ELR (cell line): Measurements from ENCODE around the gene COL11A2.
A peak's percentile ranks its signal among the peaks of the same experiment; 100 is the strongest.
"Not testable (repeated sequence)": the region's sequence is repeated elsewhere in the genome, so short reads cannot be mapped to it uniquely, and the experiment has no call there.

Source experiments
- DNase-seq: peaks from one replicate; pipeline ENCODE4 v3.0.0-alpha.2; 2015; ENCODE audit warnings: low read depth

COL11A2 gene

GRCh38 chr6:33156561-33156960 lies 35.7 kb downstream of the COL11A2 start:
- DNase-seq = no peak

GRCh38 chr6:33154349-33154748 lies 37.9 kb downstream of the COL11A2 start:
- no peak for DNase-seq

GRCh38 chr6:33151050-33151449 lies 41.2 kb downstream of the COL11A2 start:
- DNase-seq = no peak

- not testable (repeated sequence) for DNase-seq
Observed at GRCh38 chr6:33150560-33150959, 41.7 kb downstream of the COL11A2 start.

GRCh38 chr6:33147807-33148666 lies 44.2 kb downstream of the COL11A2 start:
- peak; percentile 64 for DNase-seq

- DNase-seq = no peak
Observed at GRCh38 chr6:33144373-33144772, 47.9 kb downstream of the COL11A2 start.

GRCh38 chr6:33143113-33143770 lies 49.0 kb downstream of the COL11A2 start:
- no peak for DNase-seq

GRCh38 chr6:33142501-33143070 lies 49.7 kb downstream of the COL11A2 start:
- DNase-seq = no peak

- no peak for DNase-seq
Observed at GRCh38 chr6:33140556-33140955, 51.7 kb downstream of the COL11A2 start.

GRCh38 chr6:33139596-33140206 lies 52.6 kb downstream of the COL11A2 start:
- DNase-seq = no peak

GRCh38 chr6:33136310-33136900 lies 55.9 kb downstream of the COL11A2 start:
- no peak for DNase-seq

GRCh38 chr6:33132081-33132524 lies 60.2 kb downstream of the COL11A2 start:
- DNase-seq = no peak

- no peak for DNase-seq
Observed at GRCh38 chr6:33128318-33128717, 63.9 kb downstream of the COL11A2 start.

GRCh38 chr6:33126101-33126714 lies 66.1 kb downstream of the COL11A2 start:
- DNase-seq = peak; percentile 69

- DNase-seq = no peak
Observed at GRCh38 chr6:33124947-33125346, 67.3 kb downstream of the COL11A2 start.

- DNase-seq = no peak
Observed at GRCh38 chr6:33124525-33124901, 67.8 kb downstream of the COL11A2 start.

GRCh38 chr6:33123732-33124524 lies 68.3 kb downstream of the COL11A2 start:
- peak; percentile 65 for DNase-seq

- DNase-seq = no peak
Observed at GRCh38 chr6:33123181-33123580, 69.1 kb downstream of the COL11A2 start.

- no peak for DNase-seq
Observed at GRCh38 chr6:33120001-33120400, 72.3 kb downstream of the COL11A2 start.

GRCh38 chr6:33118525-33119123 lies 73.6 kb downstream of the COL11A2 start:
- peak; percentile 74 for DNase-seq
